Measurements from ENCODE around the gene DCP1B. TPM values are rescaled to one million over a fixed set of nuclear protein-coding genes. Genes with fewer than 3 reads are reported as not detected.

Gene DCP1B
- total RNA-seq, result 10 to 100 TPM; 13.7 to 14.5 TPM

GRCh38 chr12:2004113-2004929 lies at the start of gene DCP1B:
Gene DCP1B (minus strand): TSS chr12:2004457. CDS start chr12:2004431, 26 bp downstream.

GRCh38 chr12:2052826-2053678 lies 48.8 kb upstream of the DCP1B start, which contains the start of gene CACNA1C:
Gene CACNA1C (plus strand): TSS chr12:2052987. CDS start chr12:2053563, 576 bp downstream.

GRCh38 chr12:1918081-1918883 lies 86.0 kb downstream of the DCP1B start, which contains the start of gene CACNA2D4:
Gene CACNA2D4 (minus strand): TSS chr12:1918652. CDS start chr12:1918473, 179 bp downstream.

Other genes starting within 250 kb of the DCP1B start
- gene LRTM2, start 183.9 kb downstream of the DCP1B start, total RNA-seq, result not detected
- 10 to 100 TPM; 11.3 to 11.5 TPM for gene CACNA2D4, start 85.8 kb downstream of the DCP1B start, total RNA-seq
- gene CACNA1C, start 48.5 kb upstream of the DCP1B start, total RNA-seq, result under 1 TPM; 0.22 to 0.28 TPM

Measured in activated naive CD4-positive, alpha-beta T cell treated with anti-CD3 and anti-CD28 coated beads, Interleukin-2, amount 10 ng/mL, durations not matched to agents 5 hours and 36 hours (primary cell).